Peyer's patch (tissue), 4 donors: Measurements from ENCODE around the gene CMA1.
"Not testable (repeated sequence)": the region's sequence is repeated elsewhere in the genome, so short reads cannot be mapped to it uniquely, and the experiment has no call there.

ENCODE experiments used
- POLR2A ChIP-seq, 2 donors: fragments of 450-650 bp; IDR thresholded peaks; one replicate each; pipeline ENCODE4 v1.5.1; 2017; ENCODE audit warnings: antibody characterized with exemption in 2 of 2, mild to moderate bottlenecking in 2 of 2, moderate library complexity in 2 of 2
- TF ChIP-seq, protein P1 (sequence below), 6 experiments: fragments of 450-650 bp in 4 of 6; fragments of 200-600 bp in 2 of 6; sonication (generic) in 1 of 6; IDR thresholded peaks; one replicate each; pipeline ENCODE4 v1.5.1; 2017 to 2019; ENCODE audit warnings: antibody characterized with exemption in 6 of 6, mild to moderate bottlenecking in 3 of 6, moderate library complexity in 1 of 6

DNA sequence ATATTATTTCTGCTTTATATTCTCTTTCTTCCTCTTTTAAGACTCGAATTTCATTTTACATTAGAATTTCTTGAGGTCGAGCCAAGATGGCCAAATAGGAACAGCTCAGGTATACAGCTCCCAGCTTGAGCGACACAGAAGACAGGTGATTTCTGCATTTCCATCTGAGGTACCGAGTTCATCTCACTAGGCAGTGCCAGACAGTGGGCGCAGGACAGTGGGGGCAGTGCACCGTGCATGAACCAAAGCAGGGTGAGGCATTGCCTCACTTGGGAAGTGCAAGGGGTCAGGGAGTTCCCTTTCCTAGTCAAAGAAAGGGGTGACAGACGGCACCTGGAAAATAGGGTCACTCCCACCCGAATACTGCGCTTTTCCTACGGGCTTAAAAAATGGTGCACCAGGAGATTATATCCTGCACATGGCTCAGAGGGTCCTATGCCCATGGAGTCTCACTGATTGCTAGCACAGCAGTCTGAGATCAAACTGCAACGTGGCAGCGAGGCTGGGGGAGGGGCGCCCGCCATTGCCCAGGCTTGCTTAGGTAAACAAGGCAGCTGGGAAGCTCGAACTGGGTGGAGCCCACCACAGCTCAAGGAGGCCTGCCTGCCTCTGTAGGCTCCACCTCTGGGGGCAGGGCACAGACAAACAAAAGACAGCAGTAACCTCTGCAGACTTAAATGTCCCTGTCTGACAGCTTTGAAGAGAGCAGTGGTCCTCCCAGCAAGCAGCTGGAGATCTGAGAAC, 18.0 kb upstream of the CMA1 start:
- TF ChIP-seq, protein P1, sequence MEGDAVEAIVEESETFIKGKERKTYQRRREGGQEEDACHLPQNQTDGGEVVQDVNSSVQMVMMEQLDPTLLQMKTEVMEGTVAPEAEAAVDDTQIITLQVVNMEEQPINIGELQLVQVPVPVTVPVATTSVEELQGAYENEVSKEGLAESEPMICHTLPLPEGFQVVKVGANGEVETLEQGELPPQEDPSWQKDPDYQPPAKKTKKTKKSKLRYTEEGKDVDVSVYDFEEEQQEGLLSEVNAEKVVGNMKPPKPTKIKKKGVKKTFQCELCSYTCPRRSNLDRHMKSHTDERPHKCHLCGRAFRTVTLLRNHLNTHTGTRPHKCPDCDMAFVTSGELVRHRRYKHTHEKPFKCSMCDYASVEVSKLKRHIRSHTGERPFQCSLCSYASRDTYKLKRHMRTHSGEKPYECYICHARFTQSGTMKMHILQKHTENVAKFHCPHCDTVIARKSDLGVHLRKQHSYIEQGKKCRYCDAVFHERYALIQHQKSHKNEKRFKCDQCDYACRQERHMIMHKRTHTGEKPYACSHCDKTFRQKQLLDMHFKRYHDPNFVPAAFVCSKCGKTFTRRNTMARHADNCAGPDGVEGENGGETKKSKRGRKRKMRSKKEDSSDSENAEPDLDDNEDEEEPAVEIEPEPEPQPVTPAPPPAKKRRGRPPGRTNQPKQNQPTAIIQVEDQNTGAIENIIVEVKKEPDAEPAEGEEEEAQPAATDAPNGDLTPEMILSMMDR (IDR thresholded peaks at IDR 0.05): not testable (repeated sequence)
- TF ChIP-seq POLR2A (IDR thresholded peaks at IDR 0.05): not testable (repeated sequence)
